Body of pancreas (tissue), 4 donors: Measurements from ENCODE around the gene MAMDC2. TPM values are rescaled to one million over a fixed set of nuclear protein-coding genes. Genes with fewer than 3 reads are reported as not detected.

Source experiments
- ATAC-seq: fragments of 150-250 bp; one replicate; pipeline ENCODE4 v1.9.1; 2016
- DNase-seq, 4 donors: peaks; one replicate each; pipeline ENCODE4 v3.0.0-alpha.2; 2019
- H3K27ac ChIP-seq, 4 donors: fragments of 200-600 bp; sonication (generic); 1 replicate in 3 of 4; 2 replicates in 1 of 4; pipeline versions ENCODE4 v1.5.1 to v1.6.1; 2016 to 2019; ENCODE audit warnings: mild to moderate bottlenecking in 1 of 4, mixed read lengths in 1 of 4, moderate library complexity in 1 of 4
- H3K27me3 ChIP-seq, 2 donors: fragments of 200-600 bp; sonication (generic); one replicate each; pipeline ENCODE4 v1.6.0; 2016; ENCODE audit warnings: mild to moderate bottlenecking in 1 of 2
- H3K36me3 ChIP-seq, 2 donors: fragments of 200-600 bp; sonication (generic); replicated peaks in 1 of 2; 2 replicates each; pipeline ENCODE4 v1.5.1; 2016; ENCODE audit warnings: low read depth in 2 of 2; ENCODE audit not compliant: insufficient read depth in 1 of 2
- H3K4me1 ChIP-seq: fragments of 200-600 bp; sonication (generic); one replicate; pipeline ENCODE4 v1.6.0; 2016
- H3K4me3 ChIP-seq, 2 donors: fragments of 200-600 bp; sonication (generic); 1 replicate in 1 of 2; 2 replicates in 1 of 2; pipeline ENCODE4 v1.5.1; 2016 to 2019
- H3K9me3 ChIP-seq, 3 donors: fragments of 200-600 bp; sonication (generic); 1 replicate in 2 of 3; 2 replicates in 1 of 3; pipeline ENCODE4 v1.5.1; 2016
- POLR2A ChIP-seq, 3 donors: fragments of 450-650 bp; IDR thresholded peaks; one replicate each; pipeline ENCODE4 v1.6.1; 2016; ENCODE audit warnings: antibody characterized with exemption in 3 of 3, mild to moderate bottlenecking in 2 of 3
- WGBS, 2 donors: methylation state at CpG; one replicate each; pipeline ENCODE4 v1.1.5; 2017; 5-methylcytosine and 5-hydroxymethylcytosine counted together
- intact Hi-C: fragments of 100-400 bp; cut with DNase I; formaldehyde crosslinking; loops from one replicate; pipeline ENCODE4 v1.15.1; 2023
- total RNA-seq, 2 donors: library from RNA; depleted of rRNA; stranded (reverse); fragments of >200 nt; gene quantifications; one replicate each; pipeline ENCODE4 v1.1.0, GENCODE V29; 2016
- TF ChIP-seq, protein P1 (sequence below), 7 experiments: fragments of 450-650 bp in 4 of 7; fragments of 200-600 bp in 3 of 7; sonication (generic) in 3 of 7; IDR thresholded peaks; one replicate each; pipeline ENCODE4 v1.5.1; 2016 to 2019; ENCODE audit warnings: antibody characterized with exemption in 7 of 7

Gene MAMDC2
- total RNA-seq, 2 donors from 2014 or later = 4.0 to 17.1 TPM

DNA sequence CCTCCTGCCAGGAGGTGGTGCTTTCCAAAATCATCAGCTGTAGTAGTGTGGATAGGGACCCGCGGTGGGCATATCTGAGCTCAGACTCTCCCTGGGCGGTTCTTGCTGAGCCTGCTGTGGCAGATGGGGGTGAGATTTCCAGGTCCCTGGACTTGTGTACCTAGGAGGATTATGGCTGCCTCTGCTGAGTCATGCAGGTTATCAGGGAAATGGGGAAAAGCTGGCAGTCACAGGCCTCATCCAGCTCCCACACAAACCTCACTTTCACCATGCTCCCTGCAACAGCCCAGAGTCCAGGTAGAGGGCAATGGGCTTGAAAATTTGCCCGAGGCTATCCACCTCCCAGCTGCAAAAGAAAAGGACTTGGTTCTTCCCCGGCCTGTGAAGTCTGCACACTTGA, 23.4 kb upstream of the MAMDC2 start:
- TF ChIP-seq POLR2A (IDR thresholded peaks at IDR 0.05) = no peak
- TF ChIP-seq, protein P1, sequence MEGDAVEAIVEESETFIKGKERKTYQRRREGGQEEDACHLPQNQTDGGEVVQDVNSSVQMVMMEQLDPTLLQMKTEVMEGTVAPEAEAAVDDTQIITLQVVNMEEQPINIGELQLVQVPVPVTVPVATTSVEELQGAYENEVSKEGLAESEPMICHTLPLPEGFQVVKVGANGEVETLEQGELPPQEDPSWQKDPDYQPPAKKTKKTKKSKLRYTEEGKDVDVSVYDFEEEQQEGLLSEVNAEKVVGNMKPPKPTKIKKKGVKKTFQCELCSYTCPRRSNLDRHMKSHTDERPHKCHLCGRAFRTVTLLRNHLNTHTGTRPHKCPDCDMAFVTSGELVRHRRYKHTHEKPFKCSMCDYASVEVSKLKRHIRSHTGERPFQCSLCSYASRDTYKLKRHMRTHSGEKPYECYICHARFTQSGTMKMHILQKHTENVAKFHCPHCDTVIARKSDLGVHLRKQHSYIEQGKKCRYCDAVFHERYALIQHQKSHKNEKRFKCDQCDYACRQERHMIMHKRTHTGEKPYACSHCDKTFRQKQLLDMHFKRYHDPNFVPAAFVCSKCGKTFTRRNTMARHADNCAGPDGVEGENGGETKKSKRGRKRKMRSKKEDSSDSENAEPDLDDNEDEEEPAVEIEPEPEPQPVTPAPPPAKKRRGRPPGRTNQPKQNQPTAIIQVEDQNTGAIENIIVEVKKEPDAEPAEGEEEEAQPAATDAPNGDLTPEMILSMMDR (IDR thresholded peaks at IDR 0.05) = no peak
- H3K36me3 ChIP-seq = no peaks in the 10 kb centered on the region
- H3K9me3 ChIP-seq = no peaks in the 10 kb centered on the region
- 75 to 82% methylated on average over 5 of the region's 5 CpGs for WGBS, 2 donors
- no peaks in the 10 kb centered on the region for H3K27me3 ChIP-seq
- H3K27ac ChIP-seq = no peak overlapping the region
- ATAC-seq (no peak), DNase-seq (peak; percentile 10 to 54 (median 16))
- intact Hi-C loops = no loop called here
- no peak overlapping the region for H3K4me3 ChIP-seq
- peaks cover 4% of the 10 kb centered on the region for H3K4me1 ChIP-seq

DNA sequence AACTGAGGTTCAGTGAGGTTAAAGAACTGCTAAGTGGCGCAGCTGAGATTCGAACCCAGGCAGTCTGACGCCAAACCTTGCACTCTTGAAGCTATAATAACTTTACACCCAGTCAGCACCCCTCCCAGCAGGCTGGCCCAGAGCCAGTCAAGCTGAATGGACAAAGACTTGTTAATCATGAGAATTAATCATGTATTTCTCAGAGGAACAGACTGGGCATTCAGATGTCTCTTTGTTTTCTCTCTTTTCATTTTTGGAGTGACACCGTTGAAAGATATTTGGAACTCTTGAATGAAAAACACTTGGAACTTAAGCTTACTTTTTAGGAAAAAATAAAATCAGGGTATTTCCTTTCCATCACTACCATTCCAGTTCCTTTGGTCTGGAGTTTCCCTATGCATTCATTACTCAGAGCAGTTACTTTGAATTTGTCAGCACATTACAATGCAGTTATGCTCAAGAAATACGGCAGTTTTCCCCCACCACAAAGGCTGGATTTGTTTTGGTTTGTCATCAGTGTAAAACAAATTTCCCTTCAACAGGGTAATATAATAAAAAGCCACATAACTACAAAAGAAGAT, 22.6 kb upstream of the MAMDC2 start:
- peaks cover 4% of the 10 kb centered on the region for H3K4me1 ChIP-seq
- no peak overlapping the region for H3K27ac ChIP-seq
- no peaks in the 10 kb centered on the region for H3K27me3 ChIP-seq
- TF ChIP-seq, protein P1 (IDR thresholded peaks at IDR 0.05) = no peak
- no peak for TF ChIP-seq POLR2A (IDR thresholded peaks at IDR 0.05)
- peak in 1 of 4 donors; percentile 15 for DNase-seq
- intact Hi-C loops = no loop called here
- no peaks in the 10 kb centered on the region for H3K36me3 ChIP-seq
- no peak for ATAC-seq
- no peak overlapping the region for H3K4me3 ChIP-seq
- WGBS, 2 donors = 60 to 68% methylated on average over 5 of the region's 5 CpGs
- H3K9me3 ChIP-seq = no peaks in the 10 kb centered on the region

DNA sequence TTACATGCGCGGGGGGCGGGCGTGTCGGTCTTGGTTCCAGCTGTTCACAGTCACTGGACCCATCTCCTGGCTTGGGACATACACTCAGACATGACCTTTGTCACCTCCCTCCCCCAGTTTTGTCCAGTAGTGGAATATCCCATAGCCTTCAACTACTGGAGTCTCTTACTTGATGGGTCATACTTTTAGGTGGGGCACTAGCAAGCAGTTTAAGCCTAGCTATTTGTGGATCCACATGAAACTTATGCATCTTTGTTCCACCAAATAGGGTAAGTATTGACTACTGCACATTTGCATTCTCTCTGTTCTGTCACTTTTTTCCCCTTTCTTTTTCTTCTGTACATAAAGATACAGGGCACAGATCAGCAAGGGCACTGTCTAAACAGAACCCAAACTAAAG, 15.4 kb upstream of the MAMDC2 start:
- no peaks in the 10 kb centered on the region for H3K36me3 ChIP-seq
- DNase-seq (no peak), ATAC-seq (no peak)
- intact Hi-C loops = no loop called here
- 80 to 100% methylated on average over 2 to 5 of the region's 5 CpGs for WGBS, 2 donors
- TF ChIP-seq POLR2A (IDR thresholded peaks at IDR 0.05) = no peak
- no peak overlapping the region for H3K27ac ChIP-seq
- H3K27me3 ChIP-seq = no peaks in the 10 kb centered on the region
- no peaks in the 10 kb centered on the region for H3K4me1 ChIP-seq
- no peaks in the 10 kb centered on the region for H3K9me3 ChIP-seq
- H3K4me3 ChIP-seq = no peak overlapping the region

DNA sequence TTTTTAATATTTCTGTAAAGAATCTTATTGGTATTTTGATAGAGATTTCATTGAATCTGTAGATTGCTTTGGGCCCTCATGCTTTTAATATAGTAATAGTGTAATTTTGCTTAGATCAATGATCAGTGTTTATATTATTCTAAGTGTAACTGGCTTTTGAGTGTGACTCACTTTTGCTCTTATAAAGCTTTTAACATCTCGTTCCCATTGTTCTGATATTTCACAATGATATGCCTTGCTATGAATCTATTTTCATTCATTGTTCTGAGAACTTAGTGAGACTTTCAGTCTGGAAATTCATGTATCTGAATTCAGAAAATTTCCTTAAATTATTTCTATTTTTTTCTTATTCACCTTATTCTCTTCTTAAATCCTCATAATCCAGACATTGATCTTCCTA, 13.5 kb upstream of the MAMDC2 start:
- no peaks in the 10 kb centered on the region for H3K36me3 ChIP-seq
- H3K4me3 ChIP-seq = no peak overlapping the region
- TF ChIP-seq, protein P1 (IDR thresholded peaks at IDR 0.05) = no peak
- no peak for TF ChIP-seq POLR2A (IDR thresholded peaks at IDR 0.05)
- H3K27ac ChIP-seq = no peak overlapping the region
- H3K27me3 ChIP-seq = no peaks in the 10 kb centered on the region
- intact Hi-C loops = no loop called here
- DNase-seq (no peak), ATAC-seq (no peak)
- H3K4me1 ChIP-seq = no peaks in the 10 kb centered on the region
- WGBS, 2 donors = 84 to 94% methylated on average over 1 of the region's 1 CpG
- H3K9me3 ChIP-seq = no peaks in the 10 kb centered on the region

DNA sequence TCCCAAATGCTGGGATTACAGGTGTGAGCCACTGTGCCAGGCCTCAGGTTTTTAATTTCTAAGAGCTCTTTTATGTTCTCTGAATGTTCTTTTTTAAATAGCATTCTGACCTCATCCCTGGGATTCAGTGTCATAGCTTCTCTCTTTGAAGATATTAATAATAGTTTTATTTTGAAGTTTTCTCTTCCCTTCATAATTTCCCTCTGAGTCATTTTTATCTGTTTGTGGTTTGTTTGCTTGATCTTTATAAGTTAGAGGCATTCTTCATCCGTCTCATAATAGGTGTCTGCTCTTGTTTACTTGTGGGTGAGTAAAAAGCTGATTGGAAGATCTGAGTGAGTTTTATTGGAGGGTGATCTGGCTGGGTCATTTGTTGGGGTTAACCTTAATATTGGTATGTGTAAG, 12.5 kb upstream of the MAMDC2 start:
- Histone ChIP-seq H3K9me3 (no peaks in the 10 kb centered on the region), H3K27me3 (no peaks in the 10 kb centered on the region), H3K27ac (no peak overlapping the region), H3K4me3 (no peak overlapping the region), H3K4me1 (no peaks in the 10 kb centered on the region), H3K36me3 (no peaks in the 10 kb centered on the region)
- 36 to 71% methylated on average over 1 of the region's 1 CpG for WGBS, 2 donors
- ATAC-seq (no peak), DNase-seq (no peak)
- intact Hi-C loops = no loop called here
- TF ChIP-seq, protein P1 (IDR thresholded peaks at IDR 0.05) = no peak
- no peak for TF ChIP-seq POLR2A (IDR thresholded peaks at IDR 0.05)
